Mesenchymal stem cell (in vitro differentiated cells and primary cell): ENCODE data around the gene GPBP1.
"Not testable (repeated sequence)": the region's sequence is repeated elsewhere in the genome, so short reads cannot be mapped to it uniquely, and the experiment has no call there.

Experiments used
- DNase-seq: peaks from one replicate; pipeline ENCODE4 v3.0.0-alpha.2; 2013
- H2AFZ ChIP-seq: one replicate; pipeline ENCODE4 v1.6.1; 2013; ENCODE audit warnings: low read depth, mild to moderate bottlenecking, control low read depth, inconsistent platforms, low read length, moderate library complexity
- H2AK5ac ChIP-seq: 2 replicates; pipeline ENCODE4 v1.6.1; 2013; ENCODE audit warnings: low read length, moderate library complexity, mild to moderate bottlenecking, inconsistent platforms; ENCODE audit not compliant: severe bottlenecking
- H2BK120ac ChIP-seq: one replicate; pipeline ENCODE4 v1.6.1; 2013; ENCODE audit warnings: low read depth, mild to moderate bottlenecking, inconsistent platforms, low read length, moderate library complexity
- H2BK12ac ChIP-seq, 2 experiments: one replicate each; pipeline ENCODE4 v1.6.1; 2013; ENCODE audit warnings: inconsistent platforms in 2 of 2, low read length in 2 of 2, mild to moderate bottlenecking in 2 of 2, moderate library complexity in 2 of 2, control low read depth in 1 of 2
- H2BK15ac ChIP-seq: one replicate; pipeline ENCODE4 v1.6.1; 2013; ENCODE audit warnings: mild to moderate bottlenecking, low read depth, inconsistent platforms; ENCODE audit not compliant: poor library complexity, severe bottlenecking
- H2BK5ac ChIP-seq: 2 replicates; pipeline ENCODE4 v1.6.1; 2013; ENCODE audit warnings: low read depth, mild to moderate bottlenecking, low read length, control low read depth, inconsistent platforms; ENCODE audit not compliant: poor library complexity, severe bottlenecking
- H3K14ac ChIP-seq, 2 experiments: one replicate each; pipeline ENCODE4 v1.6.1; 2013; ENCODE audit warnings: inconsistent platforms in 2 of 2, low read length in 2 of 2, control low read depth in 1 of 2, mild to moderate bottlenecking in 1 of 2, moderate library complexity in 1 of 2
- H3K18ac ChIP-seq, 2 experiments: one replicate each; pipeline ENCODE4 v1.6.1; 2013; ENCODE audit warnings: inconsistent platforms in 2 of 2, low read length in 2 of 2, control low read depth in 1 of 2, low read depth in 1 of 2, mild to moderate bottlenecking in 1 of 2
- H3K23ac ChIP-seq, 2 experiments: one replicate each; pipeline ENCODE4 v1.6.1; 2013; ENCODE audit warnings: inconsistent platforms in 2 of 2, low read length in 2 of 2, mild to moderate bottlenecking in 2 of 2, moderate library complexity in 2 of 2, control low read depth in 1 of 2
- H3K27ac ChIP-seq: 2 replicates; pipeline ENCODE4 v1.5.1; 2013; ENCODE audit warnings: mild to moderate bottlenecking, moderate library complexity, low read length, control low read depth, inconsistent platforms; ENCODE audit not compliant: poor library complexity, severe bottlenecking
- H3K27me3 ChIP-seq, 2 experiments: 2 replicates each; pipeline versions ENCODE4 v1.6.1 to v1.7.0; 2013; ENCODE audit warnings: low read length in 2 of 2, mild to moderate bottlenecking in 2 of 2, moderate library complexity in 2 of 2, control low read depth in 1 of 2, inconsistent platforms in 1 of 2; ENCODE audit not compliant: control insufficient read depth in 1 of 2, insufficient read depth in 1 of 2
- H3K36me3 ChIP-seq, 2 experiments: 2 replicates each; pipeline versions ENCODE4 v1.6.1 to v1.7.0; 2013; ENCODE audit warnings: low read length in 2 of 2, control low read depth in 1 of 2, inconsistent platforms in 1 of 2, low read depth in 1 of 2, mild to moderate bottlenecking in 1 of 2; ENCODE audit not compliant: insufficient read depth in 2 of 2, control insufficient read depth in 1 of 2
- H3K4ac ChIP-seq, 2 experiments: one replicate each; pipeline ENCODE4 v1.6.1; 2013; ENCODE audit warnings: inconsistent platforms in 2 of 2, low read length in 2 of 2, mild to moderate bottlenecking in 2 of 2, moderate library complexity in 2 of 2, control low read depth in 1 of 2, low read depth in 1 of 2
- H3K4me1 ChIP-seq: 2 replicates; pipeline ENCODE4 v1.6.1; 2013; ENCODE audit warnings: low read depth, low read length, control low read depth; ENCODE audit not compliant: control insufficient read depth, insufficient read depth
- H3K4me2 ChIP-seq: 2 replicates; pipeline ENCODE4 v1.6.1; 2013; ENCODE audit warnings: low read length, mild to moderate bottlenecking, inconsistent platforms; ENCODE audit not compliant: poor library complexity, severe bottlenecking
- H3K4me3 ChIP-seq, 2 experiments: 2 replicates each; pipeline versions ENCODE4 v1.5.1 to v1.7.0; 2013; ENCODE audit warnings: low read length in 2 of 2, mild to moderate bottlenecking in 2 of 2, control low read depth in 1 of 2, low read depth in 1 of 2; ENCODE audit not compliant: insufficient read depth in 1 of 2
- H3K79me1 ChIP-seq: replicated peaks from 2 replicates; pipeline ENCODE4 v1.6.1; 2013; ENCODE audit warnings: mild to moderate bottlenecking, control low read depth, low read length, inconsistent platforms; ENCODE audit not compliant: poor library complexity, severe bottlenecking
- H3K9ac ChIP-seq: 2 replicates; pipeline ENCODE4 v1.7.0; 2013; ENCODE audit warnings: mild to moderate bottlenecking, low read length, moderate library complexity
- H3K9me3 ChIP-seq: 2 replicates; pipeline ENCODE4 v1.7.0; 2013; ENCODE audit warnings: mild to moderate bottlenecking, low read length; ENCODE audit not compliant: control insufficient read depth
- H4K8ac ChIP-seq: one replicate; pipeline ENCODE4 v1.6.1; 2013; ENCODE audit warnings: inconsistent platforms, mild to moderate bottlenecking, low read length, moderate library complexity
- H4K91ac ChIP-seq: one replicate; pipeline ENCODE4 v1.6.1; 2013; ENCODE audit warnings: mild to moderate bottlenecking, low read length, inconsistent platforms
- WGBS: methylation state at CpG from one replicate; pipeline ENCODE4 v1.1.7; 2013; ENCODE audit warnings: mixed read lengths; 5-methylcytosine and 5-hydroxymethylcytosine counted together

GPBP1 gene

DNA sequence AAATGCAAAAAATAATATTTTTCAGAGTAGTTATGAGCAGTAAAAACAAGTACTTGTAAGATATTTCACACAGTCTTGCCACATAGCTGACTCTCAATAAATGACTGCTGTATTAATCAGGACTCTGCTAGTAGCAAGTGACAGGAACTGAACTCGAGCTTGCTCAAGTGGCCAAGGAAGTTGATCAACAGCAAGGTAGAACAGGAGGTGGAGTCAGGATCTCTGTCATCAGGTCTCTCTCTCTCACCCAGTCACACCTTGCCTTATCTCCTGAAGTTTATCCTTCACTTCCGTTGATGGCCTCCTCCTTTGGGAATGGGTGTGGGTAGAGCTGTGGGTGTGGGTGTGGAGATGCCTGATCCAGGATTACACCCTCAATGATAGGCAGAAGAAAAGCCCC lies 107.0 kb downstream of the GPBP1 start:
- DNase-seq = no peak
- Histone ChIP-seq H2BK5ac (no peak overlapping the region), H3K4me2 (no peak overlapping the region), H2AK5ac (no peak overlapping the region), H2BK15ac (no peak overlapping the region), H2BK120ac (no peak overlapping the region), H3K4me1 (no peaks in the 10 kb centered on the region), H3K36me3 (no peaks in the 10 kb centered on the region), H3K18ac (no peak overlapping the region), H4K8ac (no peak overlapping the region), H3K27ac (no peak overlapping the region), H3K27me3 (no peaks in the 10 kb centered on the region), H3K9me3 (no peaks in the 10 kb centered on the region), H3K4me3 (no peak overlapping the region), H4K91ac (no peak overlapping the region), H3K23ac (no peak overlapping the region), H2AFZ (no peak overlapping the region), H3K79me1 (no peaks in the 10 kb centered on the region), H2BK12ac (no peak overlapping the region), H3K14ac (no peak overlapping the region), H3K9ac (no peak overlapping the region), H3K4ac (no peak overlapping the region)
- WGBS = no CpG with 5 or more reads among the region's 2 CpGs

DNA sequence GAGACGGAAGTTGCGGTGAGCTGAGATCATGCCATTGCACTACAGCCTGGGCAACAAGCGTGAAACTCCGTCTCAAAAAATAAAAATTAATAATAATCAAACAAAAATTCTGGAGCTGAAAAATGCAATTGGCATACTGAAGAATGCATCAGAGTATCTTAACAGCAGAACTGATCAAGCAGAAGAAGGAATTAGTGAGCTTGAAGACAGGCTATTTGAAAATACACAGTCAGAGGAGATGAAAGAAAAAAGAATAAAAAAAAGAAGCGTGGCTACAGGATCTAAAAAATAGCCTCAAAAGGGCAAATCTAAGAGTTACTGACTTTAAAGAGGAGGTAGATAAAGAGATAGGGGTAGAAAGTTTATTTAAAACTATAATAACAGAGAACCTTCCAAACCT lies 111.2 kb downstream of the GPBP1 start:
- H3K36me3 ChIP-seq, H3K4me2 ChIP-seq, H3K27me3 ChIP-seq, H2BK120ac ChIP-seq, H3K4me1 ChIP-seq, H3K27ac ChIP-seq, H3K4ac ChIP-seq, H4K8ac ChIP-seq, H2BK5ac ChIP-seq, DNase-seq, H3K23ac ChIP-seq, H4K91ac ChIP-seq, H2AFZ ChIP-seq, H2BK12ac ChIP-seq, H3K9ac ChIP-seq, H3K18ac ChIP-seq, H3K14ac ChIP-seq, H2BK15ac ChIP-seq, H3K4me3 ChIP-seq, H3K79me1 ChIP-seq, H2AK5ac ChIP-seq, H3K9me3 ChIP-seq: not testable (repeated sequence)
- 100% methylated on average over 1 of the region's 5 CpGs for WGBS

DNA sequence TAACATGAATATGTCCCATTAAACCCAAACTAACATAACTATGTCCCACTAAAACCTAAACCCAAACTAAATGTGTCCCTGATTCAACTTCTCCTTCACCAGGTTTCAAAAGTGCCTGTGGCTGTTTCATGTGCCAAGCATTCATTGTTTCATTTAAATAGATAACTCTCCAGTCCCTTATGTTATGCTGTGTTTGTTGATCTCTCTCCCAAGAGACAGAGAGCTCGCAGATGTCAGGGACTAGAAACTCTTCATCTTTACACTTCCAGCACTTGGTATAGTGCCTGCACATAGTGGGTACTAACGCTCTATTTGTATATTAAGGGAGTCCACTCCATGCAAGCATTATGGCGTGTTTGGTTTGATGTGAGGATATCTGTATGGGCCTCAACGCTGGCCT lies 118.0 kb downstream of the GPBP1 start:
- H2BK15ac ChIP-seq = no peak overlapping the region
- H2BK5ac ChIP-seq = no peak overlapping the region
- H3K79me1 ChIP-seq = no peaks in the 10 kb centered on the region
- H3K9ac ChIP-seq = no peak overlapping the region
- no peak overlapping the region for H3K27ac ChIP-seq
- no peaks in the 10 kb centered on the region for H3K27me3 ChIP-seq
- no peak overlapping the region for H3K4me2 ChIP-seq
- H3K4me3 ChIP-seq = no peak overlapping the region
- H3K4me1 ChIP-seq = no peaks in the 10 kb centered on the region
- no peaks in the 10 kb centered on the region for H3K9me3 ChIP-seq
- 99% methylated on average over 3 of the region's 4 CpGs for WGBS
- no peak overlapping the region for H2AFZ ChIP-seq
- H4K91ac ChIP-seq = no peak overlapping the region
- H4K8ac ChIP-seq = no peak overlapping the region
- H3K23ac ChIP-seq = no peak overlapping the region
- H2BK12ac ChIP-seq = no peak overlapping the region
- H3K4ac ChIP-seq = no peak overlapping the region
- no peak overlapping the region for H3K14ac ChIP-seq
- no peak overlapping the region for H2AK5ac ChIP-seq
- no peak overlapping the region for H2BK120ac ChIP-seq
- DNase-seq = no peak
- H3K36me3 ChIP-seq = no peaks in the 10 kb centered on the region
- no peak overlapping the region for H3K18ac ChIP-seq

DNA sequence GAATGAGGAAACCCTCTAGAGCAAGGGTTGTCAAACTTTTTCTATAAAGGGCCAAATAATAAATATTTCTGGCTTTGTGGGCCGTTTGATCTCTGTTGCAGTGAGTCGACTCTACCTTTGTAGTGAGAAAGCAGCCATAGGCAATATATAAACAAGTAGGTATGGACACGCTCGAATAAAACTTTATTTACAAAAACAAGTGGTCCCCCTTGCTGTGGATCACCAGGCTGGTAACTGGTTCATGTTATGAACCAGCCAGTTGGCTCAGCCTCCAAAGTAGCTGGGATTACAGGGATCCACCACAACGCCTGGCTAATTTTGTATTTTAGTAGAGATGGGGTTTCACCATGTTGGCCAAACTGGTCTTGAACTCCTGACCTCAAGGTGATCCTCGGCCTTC lies 118.5 kb downstream of the GPBP1 start:
- Histone ChIP-seq H4K91ac (no peak overlapping the region), H3K14ac (no peak overlapping the region), H3K4ac (no peak overlapping the region), H2AK5ac (no peak overlapping the region), H3K4me1 (no peaks in the 10 kb centered on the region), H4K8ac (no peak overlapping the region), H3K4me2 (no peak overlapping the region), H2BK12ac (no peak overlapping the region), H3K79me1 (no peaks in the 10 kb centered on the region), H3K36me3 (no peaks in the 10 kb centered on the region), H3K9ac (no peak overlapping the region), H3K4me3 (no peak overlapping the region), H2AFZ (no peak overlapping the region), H3K9me3 (no peaks in the 10 kb centered on the region), H2BK15ac (no peak overlapping the region), H3K27ac (no peak overlapping the region), H2BK120ac (no peak overlapping the region), H3K27me3 (no peaks in the 10 kb centered on the region), H3K23ac (no peak overlapping the region), H3K18ac (no peak overlapping the region), H2BK5ac (no peak overlapping the region)
- DNase-seq = no peak
- 95% methylated on average over 6 of the region's 6 CpGs for WGBS
